NCI-H1694 (cell line): ENCODE data around the gene LANCL2.
A peak's percentile ranks its signal among the peaks of the same experiment; 100 is the strongest.
"Not testable (repeated sequence)": the region's sequence is repeated elsewhere in the genome, so short reads cannot be mapped to it uniquely, and the experiment has no call there.

Experiments
- DNase-seq: peaks from one replicate; lab custom pipeline; 2025; lab: John Stamatoyannopoulos, UW

The LANCL2 gene

GRCh38 chr7:55365205-55365674, at the start of gene LANCL2:
LANCL2 (plus strand) TSS chr7:55365337; CDS start chr7:55366026, 689 bp downstream.
- peak; percentile 50 for DNase-seq

GRCh38 chr7:55325371-55325792, 39.8 kb upstream of the LANCL2 start:
- DNase-seq, result no peak

GRCh38 chr7:55326081-55326835, 38.9 kb upstream of the LANCL2 start:
- DNase-seq, result peak; percentile 31

GRCh38 chr7:55326945-55327626, 38.1 kb upstream of the LANCL2 start:
- DNase-seq, result no peak

GRCh38 chr7:55335151-55335550, 30.0 kb upstream of the LANCL2 start:
- no peak for DNase-seq

- DNase-seq, result no peak
Observed at GRCh38 chr7:55335786-55336185, 29.4 kb upstream of the LANCL2 start.

DNA sequence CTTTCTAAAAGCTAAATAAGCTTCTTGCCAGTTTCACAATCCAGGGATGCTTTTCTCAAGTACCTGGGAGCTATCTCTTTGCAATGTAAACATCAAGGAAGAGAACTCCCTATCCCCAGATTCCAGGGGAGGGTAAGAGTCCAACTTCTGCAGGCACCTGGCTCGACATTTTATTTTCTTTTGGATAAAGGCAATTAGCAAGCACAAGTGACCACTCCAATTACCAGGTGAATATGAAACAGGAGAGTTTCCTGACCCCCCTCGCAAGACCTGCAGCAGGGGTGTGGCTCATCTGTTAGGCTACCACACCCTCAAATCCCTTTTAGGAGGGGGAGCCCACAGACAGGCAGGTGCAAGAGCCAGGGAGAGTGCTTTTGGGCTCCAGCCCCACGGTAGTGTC, 28.6 kb upstream of the LANCL2 start:
- no peak for DNase-seq

GRCh38 chr7:55339033-55340000, 25.8 kb upstream of the LANCL2 start:
- DNase-seq, result peak; percentile 90

DNA sequence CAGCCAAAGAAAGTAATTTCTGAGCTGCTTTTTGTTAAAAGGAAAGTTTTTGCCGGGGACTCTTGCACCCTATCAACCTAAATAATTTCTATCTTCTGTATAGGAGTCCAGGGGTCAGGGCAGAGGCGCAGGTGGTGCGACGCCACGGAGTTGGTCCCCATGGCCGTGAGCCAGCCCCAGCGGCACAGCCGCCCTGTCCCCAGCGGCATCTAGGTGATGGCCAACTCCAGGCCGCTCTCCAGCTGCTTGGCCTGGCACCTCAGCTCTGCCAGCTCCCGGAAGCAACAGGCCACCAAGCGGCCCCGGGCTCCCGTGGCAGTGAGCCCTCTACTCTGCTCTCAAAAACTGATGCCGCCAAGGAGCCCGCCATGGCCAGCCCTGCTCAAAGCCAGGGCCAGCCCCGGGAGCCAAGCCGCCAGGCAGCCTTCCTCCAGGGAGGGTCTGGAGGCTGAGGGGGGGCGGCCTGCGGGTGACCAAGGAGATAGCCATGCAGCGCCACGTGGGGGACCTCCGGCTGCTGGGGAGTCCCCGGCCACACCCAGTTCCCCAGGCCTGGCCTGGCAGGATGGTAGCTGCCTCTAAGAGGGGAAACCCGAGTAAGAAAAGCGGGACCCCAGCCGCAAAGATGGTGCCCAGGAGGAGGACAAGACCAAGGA, 22.8 kb upstream of the LANCL2 start:
- no peak for DNase-seq

GRCh38 chr7:55343002-55343781, 21.9 kb upstream of the LANCL2 start:
- no peak for DNase-seq

- no peak for DNase-seq
Observed at GRCh38 chr7:55343860-55344606, 21.1 kb upstream of the LANCL2 start.

GRCh38 chr7:55344840-55345239, 20.3 kb upstream of the LANCL2 start:
- no peak for DNase-seq

DNA sequence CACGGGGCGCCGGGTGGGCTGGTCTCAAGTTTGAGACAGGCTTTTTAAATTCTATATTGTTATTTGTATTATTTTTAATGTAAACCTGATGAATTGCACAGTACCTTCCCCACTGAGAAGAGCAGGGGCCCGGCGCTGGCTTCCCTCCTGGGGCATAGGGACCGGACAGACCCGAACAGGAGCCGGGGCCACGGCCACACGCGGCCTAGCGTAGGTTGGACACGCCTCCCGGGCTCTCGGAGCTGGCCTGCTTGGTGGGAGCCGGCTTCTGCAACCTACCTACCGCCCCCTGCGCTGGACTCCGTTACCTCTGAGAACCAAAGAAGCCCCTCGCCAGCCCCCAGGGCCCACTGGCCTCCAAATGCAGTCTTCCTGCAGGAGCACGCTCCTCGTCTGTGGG, 19.8 kb upstream of the LANCL2 start:
- DNase-seq, result no peak

DNA sequence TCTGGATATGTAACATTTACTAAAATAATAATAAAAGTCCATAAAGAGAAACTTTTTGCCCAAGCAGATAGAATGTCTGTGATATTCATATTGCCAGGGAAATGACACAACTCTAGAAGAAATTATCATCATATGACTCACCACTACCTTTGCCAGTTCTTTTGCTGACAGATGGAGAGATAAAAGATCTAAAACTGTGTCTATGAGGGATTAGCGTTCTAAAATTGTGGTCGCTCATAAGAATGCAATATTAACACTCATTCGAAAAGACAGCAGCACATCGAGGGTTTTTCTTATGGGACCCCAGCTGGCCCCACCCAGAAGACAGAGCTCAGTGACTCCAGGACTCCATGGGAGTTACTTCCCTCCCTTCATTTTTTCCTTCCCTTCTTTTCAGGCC, 16.6 kb upstream of the LANCL2 start:
- DNase-seq, result peak; percentile 18

- no peak for DNase-seq
Observed at GRCh38 chr7:55349121-55349520, 16.0 kb upstream of the LANCL2 start.

DNA sequence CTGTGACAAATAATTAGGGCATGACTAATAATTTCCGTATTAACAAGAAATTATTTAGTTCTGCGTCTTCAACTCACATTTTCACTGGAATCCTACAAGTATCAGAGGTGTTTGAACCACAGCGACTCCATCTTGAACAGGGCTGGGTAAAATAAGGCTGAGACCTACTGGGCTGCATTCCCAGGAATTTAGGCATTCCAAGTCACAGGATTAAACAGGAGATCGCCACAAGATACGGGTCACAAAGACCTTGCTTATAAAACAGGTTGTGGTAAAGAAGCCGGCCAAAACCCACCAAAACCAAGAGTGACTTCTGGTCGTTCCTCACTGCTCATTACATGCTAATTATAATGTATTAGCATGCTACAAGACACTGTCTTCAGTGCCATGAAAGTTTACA, 14.9 kb upstream of the LANCL2 start:
- no peak for DNase-seq

DNA sequence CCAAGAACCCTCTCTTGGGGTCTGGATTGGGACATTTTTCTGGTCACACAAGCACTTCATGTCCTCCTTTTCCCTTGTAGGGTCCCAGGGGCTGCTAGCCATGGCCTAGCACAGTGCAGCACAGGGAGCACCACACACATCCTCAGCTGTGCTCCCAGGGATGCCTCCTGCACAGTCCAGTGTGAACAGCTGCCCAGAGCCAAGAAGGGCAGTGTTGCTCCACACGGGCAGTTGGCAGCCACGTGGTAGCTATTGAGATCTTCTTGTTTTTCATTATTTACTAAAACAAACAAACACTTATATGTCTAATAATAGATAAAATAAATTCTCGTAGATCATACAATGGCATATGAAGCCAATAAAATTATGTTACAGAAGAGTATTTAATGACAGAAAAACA, 13.9 kb upstream of the LANCL2 start:
- DNase-seq, result no peak

GRCh38 chr7:55352947-55353273, 12.2 kb upstream of the LANCL2 start:
- not testable (repeated sequence) for DNase-seq

GRCh38 chr7:55360486-55360885, 4.7 kb upstream of the LANCL2 start:
- DNase-seq, result no peak

DNA sequence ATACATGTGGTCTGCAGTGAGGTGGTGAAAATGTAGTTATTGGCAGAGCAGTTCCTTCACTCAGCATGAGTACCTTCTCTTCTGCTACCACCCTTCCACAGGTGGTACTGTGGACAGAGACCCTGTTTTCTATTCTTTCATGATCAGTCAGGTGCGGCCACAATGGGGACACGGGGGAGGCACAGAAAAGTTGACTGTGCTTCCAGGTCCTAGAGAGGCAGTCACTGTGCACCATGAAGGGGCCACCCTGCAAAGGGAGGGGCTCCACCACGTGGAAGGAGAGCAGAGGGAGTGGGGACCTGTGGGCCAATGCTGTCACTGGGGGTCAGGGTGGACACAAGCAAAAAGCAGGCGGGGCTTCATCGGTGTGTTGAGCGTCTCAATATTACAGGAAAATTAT, 3.6 kb upstream of the LANCL2 start:
- no peak for DNase-seq
